Mammary epithelial cell (primary cell): ENCODE data around the gene AKR1C1.
"Not testable (repeated sequence)": the region's sequence is repeated elsewhere in the genome, so short reads cannot be mapped to it uniquely, and the experiment has no call there.

Experiments
- EZH2 ChIP-seq: IDR thresholded peaks from 2 replicates; pipeline ENCODE4 v1.6.1; 2012; ENCODE audit warnings: low read length, inconsistent platforms, borderline replicate concordance
- TF ChIP-seq, protein P1 (sequence below), 2 donors: IDR thresholded peaks in 1 of 2; conservative IDR thresholded peaks in 1 of 2; 2 replicates each; pipeline ENCODE4 v1.5.1; 2011 to 2012; ENCODE audit warnings: inconsistent platforms in 2 of 2, low read length in 2 of 2, mild to moderate bottlenecking in 2 of 2, control low read depth in 1 of 2, low read depth in 1 of 2; ENCODE audit not compliant: insufficient read depth in 1 of 2; ENCODE audit errors: extremely low read depth in 1 of 2

DNA sequence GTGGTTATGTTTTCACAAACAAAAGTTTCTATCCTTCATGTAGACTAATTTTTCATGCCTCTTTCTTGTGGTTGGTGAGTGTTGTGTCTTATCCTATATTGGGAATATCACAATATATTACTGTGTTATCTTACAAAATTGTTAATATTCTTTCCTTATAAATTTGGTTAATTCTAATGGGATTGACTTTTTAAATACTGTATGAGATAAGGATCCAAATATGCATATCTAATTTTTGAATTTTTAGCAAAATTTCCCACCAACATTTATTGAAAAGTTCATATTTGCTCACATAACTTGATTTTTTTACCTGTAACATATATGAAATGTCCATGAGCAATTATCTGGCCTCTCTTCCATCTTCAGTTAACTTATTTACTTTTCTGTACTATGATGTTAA lies 11.2 kb downstream of the AKR1C1 start:
- not testable (repeated sequence) for TF ChIP-seq EZH2
- TF ChIP-seq, protein P1, sequence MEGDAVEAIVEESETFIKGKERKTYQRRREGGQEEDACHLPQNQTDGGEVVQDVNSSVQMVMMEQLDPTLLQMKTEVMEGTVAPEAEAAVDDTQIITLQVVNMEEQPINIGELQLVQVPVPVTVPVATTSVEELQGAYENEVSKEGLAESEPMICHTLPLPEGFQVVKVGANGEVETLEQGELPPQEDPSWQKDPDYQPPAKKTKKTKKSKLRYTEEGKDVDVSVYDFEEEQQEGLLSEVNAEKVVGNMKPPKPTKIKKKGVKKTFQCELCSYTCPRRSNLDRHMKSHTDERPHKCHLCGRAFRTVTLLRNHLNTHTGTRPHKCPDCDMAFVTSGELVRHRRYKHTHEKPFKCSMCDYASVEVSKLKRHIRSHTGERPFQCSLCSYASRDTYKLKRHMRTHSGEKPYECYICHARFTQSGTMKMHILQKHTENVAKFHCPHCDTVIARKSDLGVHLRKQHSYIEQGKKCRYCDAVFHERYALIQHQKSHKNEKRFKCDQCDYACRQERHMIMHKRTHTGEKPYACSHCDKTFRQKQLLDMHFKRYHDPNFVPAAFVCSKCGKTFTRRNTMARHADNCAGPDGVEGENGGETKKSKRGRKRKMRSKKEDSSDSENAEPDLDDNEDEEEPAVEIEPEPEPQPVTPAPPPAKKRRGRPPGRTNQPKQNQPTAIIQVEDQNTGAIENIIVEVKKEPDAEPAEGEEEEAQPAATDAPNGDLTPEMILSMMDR (conservative IDR thresholded peaks at IDR 0.05 in 1 of 2, IDR thresholded peaks at IDR 0.05 in 1 of 2; ENCODE audit: extremely low read depth in 1 of 2, insufficient read depth in 1 of 2, low read depth in 1 of 2, low read length in 2 of 2), result not testable (repeated sequence)
